ENCODE results near the gene DACH1.
A peak's percentile ranks its signal among the peaks of the same experiment; 100 is the strongest.

DACH1 gene

GRCh38 chr13:71634182-71634581, 232.8 kb downstream of the DACH1 start:
- no peak for DNase-seq (ENCODE audit: low read depth)
- TF ChIP-seq CTCF (conservative IDR thresholded peaks at IDR 0.05; ENCODE audit: low read depth, low read length): no peak
- no peak overlapping the region for H3K4me3 ChIP-seq (ENCODE audit: low read depth, low read length)

GRCh38 chr13:71632721-71633120, 234.3 kb downstream of the DACH1 start:
- no peak for TF ChIP-seq CTCF (conservative IDR thresholded peaks at IDR 0.05; ENCODE audit: low read depth, low read length)
- no peak overlapping the region for H3K4me3 ChIP-seq (ENCODE audit: low read depth, low read length)
- DNase-seq (ENCODE audit: low read depth): no peak

- no peak for DNase-seq (ENCODE audit: low read depth)
- TF ChIP-seq CTCF (conservative IDR thresholded peaks at IDR 0.05; ENCODE audit: low read depth, low read length): no peak
Measured at GRCh38 chr13:71632206-71632605, 234.8 kb downstream of the DACH1 start.

GRCh38 chr13:71629167-71629566, 237.8 kb downstream of the DACH1 start:
- H3K4me3 ChIP-seq (ENCODE audit: low read depth, low read length): no peak overlapping the region
- DNase-seq (ENCODE audit: low read depth): no peak
- no peak for TF ChIP-seq CTCF (conservative IDR thresholded peaks at IDR 0.05; ENCODE audit: low read depth, low read length)

More at GRCh38 chr13:71632206-71632605, 234.8 kb downstream of the DACH1 start:
- H3K4me3 ChIP-seq (ENCODE audit: low read depth, low read length): no peak overlapping the region

- TF ChIP-seq CTCF (conservative IDR thresholded peaks at IDR 0.05; ENCODE audit: low read depth, low read length): no peak
- DNase-seq (ENCODE audit: low read depth): no peak
- H3K4me3 ChIP-seq (ENCODE audit: low read depth, low read length): no peak overlapping the region
Measured at GRCh38 chr13:71626421-71627117, 240.4 kb downstream of the DACH1 start.

- TF ChIP-seq CTCF (conservative IDR thresholded peaks at IDR 0.05; ENCODE audit: low read depth, low read length): no peak
- peak; percentile 39 for DNase-seq (ENCODE audit: low read depth)
- no peak overlapping the region for H3K4me3 ChIP-seq (ENCODE audit: low read depth, low read length)
Measured at GRCh38 chr13:71625694-71626093, 241.3 kb downstream of the DACH1 start.
